ENCODE results near the gene SYTL2.

DNA sequence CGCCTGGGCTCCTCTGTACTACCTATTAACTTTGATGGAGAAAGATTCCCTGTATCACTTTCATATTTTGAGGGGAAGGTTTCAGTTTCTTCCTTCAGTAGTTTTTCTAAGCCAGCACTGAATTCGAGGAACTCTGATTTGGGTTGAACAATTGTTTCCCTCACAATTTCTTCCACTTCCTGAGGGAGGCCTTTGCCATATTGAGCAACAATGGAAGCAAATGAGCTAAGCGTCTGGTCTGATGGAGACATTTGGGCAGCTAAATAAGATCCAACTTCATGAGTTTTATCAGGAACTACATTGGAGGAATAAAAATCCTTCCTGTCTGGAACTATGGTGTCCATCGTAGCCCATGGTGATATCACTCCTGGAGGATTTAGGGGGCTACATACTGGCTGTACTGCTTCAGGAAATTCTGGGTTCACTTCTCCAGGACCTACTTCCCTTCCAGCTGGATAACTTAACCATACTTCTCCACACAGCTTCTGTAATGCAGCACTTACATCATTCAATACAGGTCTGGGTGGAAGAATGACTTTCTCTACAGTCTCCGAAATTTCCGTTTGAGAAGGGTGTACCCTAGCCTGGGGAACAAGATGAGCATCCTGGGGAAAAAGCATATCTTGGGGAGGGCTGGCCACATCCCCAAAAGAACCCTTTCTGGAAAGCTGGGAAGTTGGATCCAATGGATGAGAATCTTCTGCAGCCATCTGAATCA is 86.0 kb downstream of the SYTL2 start:
- TF ChIP-seq, protein P1, sequence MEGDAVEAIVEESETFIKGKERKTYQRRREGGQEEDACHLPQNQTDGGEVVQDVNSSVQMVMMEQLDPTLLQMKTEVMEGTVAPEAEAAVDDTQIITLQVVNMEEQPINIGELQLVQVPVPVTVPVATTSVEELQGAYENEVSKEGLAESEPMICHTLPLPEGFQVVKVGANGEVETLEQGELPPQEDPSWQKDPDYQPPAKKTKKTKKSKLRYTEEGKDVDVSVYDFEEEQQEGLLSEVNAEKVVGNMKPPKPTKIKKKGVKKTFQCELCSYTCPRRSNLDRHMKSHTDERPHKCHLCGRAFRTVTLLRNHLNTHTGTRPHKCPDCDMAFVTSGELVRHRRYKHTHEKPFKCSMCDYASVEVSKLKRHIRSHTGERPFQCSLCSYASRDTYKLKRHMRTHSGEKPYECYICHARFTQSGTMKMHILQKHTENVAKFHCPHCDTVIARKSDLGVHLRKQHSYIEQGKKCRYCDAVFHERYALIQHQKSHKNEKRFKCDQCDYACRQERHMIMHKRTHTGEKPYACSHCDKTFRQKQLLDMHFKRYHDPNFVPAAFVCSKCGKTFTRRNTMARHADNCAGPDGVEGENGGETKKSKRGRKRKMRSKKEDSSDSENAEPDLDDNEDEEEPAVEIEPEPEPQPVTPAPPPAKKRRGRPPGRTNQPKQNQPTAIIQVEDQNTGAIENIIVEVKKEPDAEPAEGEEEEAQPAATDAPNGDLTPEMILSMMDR (IDR thresholded peaks at IDR 0.05; ENCODE audit: poor library complexity), result no peak
- no peak for TF ChIP-seq EZH2phosphoT487 (IDR thresholded peaks at IDR 0.05; ENCODE audit: low read depth, severe bottlenecking, unreplicated experiment)
